ENCODE data around the gene TRIM6.
"Not testable (repeated sequence)": the region's sequence is repeated elsewhere in the genome, so short reads cannot be mapped to it uniquely, and the experiment has no call there.

The TRIM6 gene

DNA sequence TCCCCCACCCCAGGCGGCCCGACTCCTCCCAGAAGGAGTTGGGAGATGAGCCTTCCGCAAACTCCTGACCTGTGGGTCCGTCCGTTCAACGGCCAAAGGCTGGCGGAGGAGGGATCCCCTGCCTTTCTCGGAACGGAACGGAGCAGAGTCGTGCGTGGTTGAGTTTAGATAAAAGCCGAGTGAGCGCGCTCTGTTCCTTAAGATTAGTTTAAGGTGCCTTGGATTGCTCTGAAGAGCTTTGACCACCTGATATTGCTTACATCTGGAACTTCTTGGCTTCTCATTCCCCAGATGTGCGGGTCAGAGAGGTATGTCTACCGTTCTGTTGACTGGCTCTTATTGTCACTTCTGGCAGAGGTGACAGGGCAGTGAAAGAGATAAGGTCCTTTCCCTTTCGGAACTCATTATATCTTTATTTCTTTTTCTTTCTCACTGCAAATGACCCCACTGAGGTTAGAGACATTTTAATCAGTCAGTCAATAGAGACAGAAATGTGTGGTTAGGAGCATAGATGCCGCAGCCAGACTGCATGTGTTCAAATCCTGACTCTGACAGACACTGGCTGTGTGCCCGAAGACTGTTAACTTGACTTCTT is at the start of gene TRIM6:
TRIM6 (plus strand) TSS at position 31 of the 595 bp plus-strand sequence; CDS start at position 292, 261 bp downstream.
- no peak for FAIRE-seq

DNA sequence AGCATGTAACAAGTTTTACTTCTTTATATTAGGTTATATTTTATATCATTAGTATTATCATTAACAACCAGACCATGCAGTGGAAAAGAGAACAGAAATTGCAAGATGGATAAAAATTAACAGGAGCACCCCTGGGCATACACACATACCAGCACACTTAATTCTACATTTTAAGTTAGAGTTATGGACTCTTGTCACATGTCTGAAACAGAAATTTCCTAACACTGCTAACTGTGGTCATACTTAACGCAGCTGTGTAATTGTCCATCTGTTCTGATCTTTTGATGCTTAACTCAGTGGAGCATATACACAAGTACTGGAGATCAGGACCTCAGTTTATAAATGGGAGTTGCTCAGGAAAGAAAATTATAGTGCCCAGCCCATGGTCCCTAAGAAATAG is 48.5 kb upstream of the TRIM6 start:
- no peak for FAIRE-seq

- no peak for FAIRE-seq
Observed at GRCh38 chr11:5548440-5548839, 48.0 kb upstream of the TRIM6 start, which contains the start of gene OR52H1. Gene OR52H1, minus strand, starts transcription at chr11:5548540. Its CDS starts 3,035 bp downstream, at chr11:5545505.

GRCh38 chr11:5550440-5551095 is 45.9 kb upstream of the TRIM6 start:
- FAIRE-seq = no peak

DNA sequence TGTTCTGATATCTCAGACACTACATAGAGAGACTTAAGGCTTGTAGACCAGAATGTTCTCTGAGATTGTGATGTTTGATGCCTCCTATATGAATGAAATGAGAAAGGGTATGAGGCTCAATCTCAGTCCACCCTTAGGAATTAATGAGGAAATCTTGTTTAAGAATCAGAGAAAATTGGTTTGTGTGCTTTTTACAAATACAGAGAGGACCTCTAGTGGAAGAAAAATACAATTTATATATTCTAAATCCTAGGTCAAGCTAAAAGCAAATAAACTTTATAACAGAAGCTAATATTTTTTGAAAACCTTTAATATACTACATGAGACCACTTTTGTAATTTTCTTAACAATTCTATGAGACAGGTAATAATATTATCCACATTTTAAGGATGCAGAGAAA is 43.1 kb upstream of the TRIM6 start:
- no peak for FAIRE-seq

GRCh38 chr11:5556596-5557188 is 39.7 kb upstream of the TRIM6 start:
- FAIRE-seq = no peak

DNA sequence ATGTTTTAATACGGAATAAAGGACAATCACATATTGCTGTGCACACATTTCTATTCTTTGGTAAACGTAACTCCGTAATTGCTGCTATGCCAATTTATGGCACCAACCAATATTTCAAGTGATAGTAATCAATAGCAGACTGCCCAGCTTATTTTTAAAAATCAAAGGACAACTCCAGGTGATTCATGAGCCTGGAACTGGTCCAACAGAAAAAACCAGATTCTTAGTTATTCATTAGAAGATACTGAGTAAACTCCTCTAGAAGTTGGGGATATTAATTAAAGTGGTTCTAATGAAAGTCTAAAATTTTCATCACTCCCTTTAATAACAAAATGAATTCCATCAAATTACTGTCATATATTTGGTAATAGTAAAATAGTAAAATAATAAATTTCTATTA is 38.7 kb upstream of the TRIM6 start:
- no peak for FAIRE-seq

DNA sequence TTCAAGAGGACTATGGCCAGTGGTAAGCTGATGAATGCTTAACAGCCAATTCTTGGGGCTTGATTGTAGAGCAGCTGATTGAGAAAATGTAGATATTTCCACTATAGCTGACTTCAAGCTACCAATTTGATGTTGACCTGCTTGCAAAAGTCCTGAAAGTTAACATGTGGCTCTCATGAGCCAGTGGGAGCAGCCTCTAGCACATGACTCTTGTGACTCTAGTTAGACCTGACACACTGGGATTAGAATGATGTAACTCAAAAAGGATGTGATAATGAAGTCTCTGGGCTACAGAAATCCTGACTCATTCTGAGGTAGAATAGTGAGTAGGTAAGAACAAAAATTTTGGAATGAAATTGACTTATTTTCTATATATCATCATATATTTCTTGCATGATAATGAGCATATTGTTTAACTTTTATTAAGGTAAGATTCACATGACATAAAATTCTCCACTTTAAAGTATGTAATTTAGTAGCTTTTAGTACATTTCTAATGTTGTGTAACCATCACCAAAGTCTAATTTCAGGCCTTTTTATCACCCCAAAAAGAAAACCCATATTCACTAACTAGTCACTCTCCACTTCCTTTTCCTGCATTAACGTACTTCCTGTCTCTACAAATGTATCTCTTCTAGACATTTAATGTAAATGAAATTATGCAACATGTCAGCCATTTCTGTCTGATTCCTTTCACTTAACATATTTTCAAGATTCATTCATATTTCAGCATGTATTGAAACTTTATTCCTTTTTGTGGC is 32.0 kb upstream of the TRIM6 start:
- no peak for FAIRE-seq

- FAIRE-seq = no peak
Observed at GRCh38 chr11:5574654-5575053, 21.8 kb upstream of the TRIM6 start.

DNA sequence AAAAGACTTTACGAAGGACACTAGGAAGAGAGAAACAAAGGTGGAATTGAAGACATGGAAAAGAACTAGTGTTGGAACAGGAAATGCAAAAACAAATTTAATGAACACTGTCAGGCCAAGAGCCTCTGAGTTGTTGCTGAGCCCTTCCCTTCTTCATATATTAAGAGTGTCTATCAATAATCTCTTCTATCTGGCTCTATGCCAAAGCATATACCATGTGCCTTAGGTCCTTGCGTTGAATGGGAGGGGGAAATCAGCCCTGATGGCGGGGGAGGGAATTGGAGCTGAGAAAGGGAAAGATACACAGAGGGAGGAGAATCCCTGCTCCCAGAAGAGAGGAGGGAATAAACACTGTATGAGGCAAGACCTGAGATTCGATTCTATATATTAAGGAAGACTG is 21.3 kb upstream of the TRIM6 start:
- FAIRE-seq = no peak

- no peak for FAIRE-seq
Observed at GRCh38 chr11:5577101-5577500, 19.3 kb upstream of the TRIM6 start.

DNA sequence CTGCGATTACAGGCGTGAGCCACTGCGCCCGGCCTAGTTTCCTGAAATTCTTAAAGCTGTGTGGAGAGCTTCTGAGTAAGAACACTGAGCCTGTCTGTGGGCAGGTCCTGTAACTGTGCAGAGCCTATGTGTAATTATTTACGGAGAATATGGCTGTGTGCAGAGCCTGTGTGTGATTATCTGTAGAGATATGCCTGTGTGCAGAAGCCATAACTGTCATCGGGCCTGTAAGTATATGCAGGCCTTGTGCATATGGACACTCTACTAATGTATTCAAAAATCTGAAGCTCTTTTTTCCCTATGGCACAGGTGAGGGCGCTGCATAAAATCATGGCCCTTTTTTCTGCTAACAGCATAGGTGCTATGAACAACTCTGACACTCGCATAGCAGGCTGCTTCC is 15.9 kb upstream of the TRIM6 start, which contains the start of gene OR52B6:
OR52B6 (plus strand) TSS at position 301 of the 400 bp plus-strand sequence; CDS start at position 301, 0 bp downstream.
- FAIRE-seq = no peak

- FAIRE-seq = no peak
Observed at GRCh38 chr11:5581014-5581413, 15.4 kb upstream of the TRIM6 start.

DNA sequence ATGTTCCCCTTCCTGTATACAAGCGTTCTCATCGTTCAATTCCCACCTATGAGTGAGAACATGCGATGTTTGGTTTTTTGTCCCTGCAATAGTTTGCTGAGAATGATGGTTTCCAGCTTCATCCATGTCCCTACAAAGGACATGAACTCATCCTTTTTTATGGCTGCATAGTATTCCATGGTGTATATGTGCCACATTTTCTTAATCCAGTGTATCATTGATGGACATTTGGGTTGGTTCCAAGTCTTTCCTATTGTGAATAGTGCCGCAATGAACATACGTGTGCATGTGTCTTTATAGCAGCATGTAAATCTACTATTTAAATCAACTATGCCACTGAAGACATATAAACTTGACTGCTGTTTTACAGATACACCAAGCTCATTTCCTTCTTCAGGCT is 12.0 kb upstream of the TRIM6 start:
- not testable (repeated sequence) for FAIRE-seq

DNA sequence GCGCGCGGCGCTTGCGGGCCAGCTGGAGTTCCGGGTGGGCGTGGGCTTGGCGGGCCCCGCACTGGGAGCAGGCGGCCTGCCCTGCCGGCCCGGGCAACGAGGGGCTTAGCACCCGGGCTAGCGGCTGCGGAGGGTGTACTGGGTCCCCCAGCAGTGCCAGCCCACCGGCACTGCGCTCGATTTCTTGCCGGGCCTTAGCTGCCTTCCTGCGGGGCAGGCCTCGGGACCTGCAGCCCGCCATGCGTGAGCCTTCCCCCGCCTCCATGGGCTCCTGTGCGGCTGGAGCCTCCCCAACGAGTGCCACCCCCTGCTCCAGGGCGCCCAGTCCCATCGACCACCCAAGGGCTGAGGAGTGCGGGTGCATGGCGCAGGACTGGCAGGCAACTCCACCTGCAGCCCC is 6.5 kb upstream of the TRIM6 start:
- FAIRE-seq = not testable (repeated sequence)

DNA sequence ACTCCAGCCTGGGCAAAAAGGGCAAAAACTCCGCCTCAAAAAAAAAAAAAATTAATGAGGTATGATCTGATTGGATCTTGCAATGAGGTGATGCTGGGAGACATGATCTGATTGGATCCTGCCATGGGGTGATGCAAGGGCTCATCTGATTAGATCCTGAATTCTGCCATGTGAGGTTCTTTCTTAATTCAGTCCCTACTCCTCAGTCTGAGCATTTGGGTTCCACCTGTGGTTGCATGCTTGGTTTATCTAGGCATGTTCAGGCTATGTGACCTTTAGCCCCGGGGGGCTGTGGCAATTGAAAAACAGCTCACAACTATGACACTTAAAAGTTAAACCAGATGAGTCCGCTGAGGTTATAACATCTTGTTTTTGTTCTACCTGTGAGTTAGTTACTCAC is 4.8 kb upstream of the TRIM6 start:
- FAIRE-seq = no peak

DNA sequence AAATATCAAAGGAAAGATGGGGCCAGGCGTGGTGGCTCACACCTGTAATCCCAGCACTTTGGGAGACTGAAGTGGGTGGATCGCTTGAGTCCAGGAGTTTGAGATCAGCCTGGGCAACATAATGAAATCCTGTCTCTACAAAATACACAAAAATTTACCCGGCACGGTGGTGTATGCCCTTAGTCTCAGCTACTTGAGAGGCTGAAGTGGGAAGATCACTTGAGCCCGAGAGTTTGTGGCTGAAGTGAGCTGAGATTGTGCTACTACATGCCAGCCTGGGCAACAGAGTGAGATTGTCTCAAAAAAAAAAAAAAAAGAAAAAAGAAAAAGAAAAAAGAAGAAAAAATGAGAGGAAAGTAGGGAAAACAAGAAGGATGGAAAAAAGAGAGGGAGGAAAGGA is 3.8 kb upstream of the TRIM6 start:
- FAIRE-seq = no peak

DNA sequence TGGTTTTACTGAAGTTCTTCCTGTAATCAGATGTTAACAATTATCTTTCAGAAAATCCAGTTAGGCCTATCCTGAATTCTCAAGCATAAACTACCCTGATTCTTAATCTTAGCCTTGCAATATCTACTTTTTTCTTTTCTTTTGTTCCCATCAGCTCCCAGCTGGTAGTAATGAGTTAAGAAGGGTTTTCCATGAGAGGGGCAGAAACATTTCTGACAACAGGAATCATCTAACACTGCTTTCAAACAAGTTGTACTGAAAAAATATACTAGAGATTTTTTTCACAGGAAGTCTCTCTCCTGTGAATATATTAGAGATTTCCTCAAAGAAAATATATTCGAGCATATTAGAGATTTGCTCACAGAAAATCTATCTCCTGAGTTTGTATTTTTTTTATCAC is 3.3 kb upstream of the TRIM6 start:
- FAIRE-seq = no peak

DNA sequence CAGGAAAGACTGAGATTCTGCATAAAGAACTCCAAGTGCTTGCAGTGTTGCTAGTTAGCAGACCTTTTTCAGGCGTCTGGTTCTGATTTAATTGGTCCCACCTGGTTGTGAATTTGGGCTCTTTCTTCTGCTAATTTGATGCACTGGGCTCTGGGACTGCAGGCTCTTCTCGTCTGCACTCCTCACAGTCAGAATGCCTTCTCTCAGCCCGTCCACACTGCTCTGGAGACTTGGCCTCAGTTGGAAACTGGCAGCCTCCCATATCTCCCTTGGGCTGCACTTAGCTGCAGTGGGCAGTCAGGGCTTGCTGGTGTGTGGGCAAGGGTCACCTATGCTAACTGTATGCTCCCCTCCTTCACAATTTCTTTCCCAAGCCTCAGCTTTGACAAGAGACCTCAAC is 1.5 kb downstream of the TRIM6 start:
- no peak for FAIRE-seq

GRCh38 chr11:5600374-5600851 is 4.0 kb downstream of the TRIM6 start:
- no peak for FAIRE-seq

GRCh38 chr11:5602791-5603190 is 6.4 kb downstream of the TRIM6 start:
- FAIRE-seq = not testable (repeated sequence)

GRCh38 chr11:5603326-5603725 is 6.9 kb downstream of the TRIM6 start:
- FAIRE-seq = no peak

DNA sequence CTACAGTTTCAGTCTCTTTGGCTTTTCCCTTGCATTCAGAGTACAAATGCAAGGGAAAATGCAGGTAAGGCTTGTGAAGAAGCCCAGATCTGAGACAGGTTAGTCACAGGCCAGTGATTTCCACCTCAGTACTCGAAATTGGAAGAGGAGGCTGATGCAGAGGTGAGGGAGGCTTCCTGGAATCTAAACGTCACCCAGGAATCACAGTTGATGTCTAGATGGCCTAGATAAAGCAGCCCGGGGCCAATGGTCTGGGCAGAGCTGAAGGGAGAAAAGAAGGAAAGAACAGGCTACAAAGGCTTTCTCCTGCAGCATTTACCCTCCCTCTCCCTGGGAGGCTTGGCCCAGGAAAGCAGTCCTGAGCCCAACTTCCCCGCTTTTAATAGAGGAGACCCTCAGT is 8.5 kb downstream of the TRIM6 start:
- no peak for FAIRE-seq

All from colon (tissue), 2 donors.